Effector memory CD4-positive, alpha-beta T cell (primary cell): ENCODE results near the gene MVB12B.

Experiments used
- DNase-seq, 3 donors: peaks; one replicate each; pipeline ENCODE4 v3.0.0-alpha.2; 2020
- H3K27ac ChIP-seq: 2 replicates; pipeline ENCODE4 v1.7.0; 2013; ENCODE audit warnings: mild to moderate bottlenecking, low read length, moderate library complexity; ENCODE audit not compliant: insufficient read depth, poor library complexity, severe bottlenecking
- H3K27me3 ChIP-seq: replicated peaks from 2 replicates; pipeline ENCODE4 v1.7.0; 2013; ENCODE audit warnings: mild to moderate bottlenecking, low read length; ENCODE audit not compliant: insufficient read depth, control insufficient read depth, poor library complexity, severe bottlenecking
- H3K36me3 ChIP-seq: 2 replicates; pipeline ENCODE4 v1.7.0; 2013; ENCODE audit warnings: mild to moderate bottlenecking, low read length, moderate library complexity; ENCODE audit not compliant: control insufficient read depth, insufficient read depth
- H3K4me1 ChIP-seq: 2 replicates; pipeline ENCODE4 v1.7.0; 2013; ENCODE audit warnings: low read length, mild to moderate bottlenecking; ENCODE audit not compliant: control insufficient read depth, insufficient read depth, poor library complexity, severe bottlenecking
- H3K4me3 ChIP-seq: 2 replicates; pipeline ENCODE4 v1.7.0; 2013; ENCODE audit warnings: low read length, low read depth, mild to moderate bottlenecking; ENCODE audit not compliant: insufficient read depth, poor library complexity, severe bottlenecking
- H3K9me3 ChIP-seq: 2 replicates; pipeline ENCODE4 v1.7.0; 2013; ENCODE audit warnings: mild to moderate bottlenecking, low read length, moderate library complexity; ENCODE audit not compliant: control insufficient read depth

The MVB12B gene

DNA sequence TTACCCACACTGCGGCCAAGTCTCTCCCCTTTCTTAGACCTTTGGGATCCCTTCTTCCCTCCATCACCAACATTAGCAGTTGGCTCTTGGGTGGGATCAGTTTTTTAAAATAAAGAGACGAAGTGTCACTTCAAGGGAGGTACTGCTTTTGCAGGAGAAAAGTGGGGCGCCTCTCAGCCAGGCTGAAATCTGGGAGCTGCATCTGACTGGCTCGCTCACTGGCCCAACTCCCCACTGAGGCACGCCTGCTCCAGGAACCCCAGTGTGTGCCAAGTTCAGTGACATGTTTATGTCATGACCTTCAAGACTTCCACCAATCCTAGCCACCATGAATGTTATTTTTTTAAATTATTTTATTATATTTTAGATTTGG, 130.5 kb downstream of the MVB12B start:
- Histone ChIP-seq H3K4me1 (no peaks in the 10 kb centered on the region), H3K9me3 (no peaks in the 10 kb centered on the region), H3K27me3 (no peaks in the 10 kb centered on the region), H3K27ac (no peak overlapping the region), H3K4me3 (no peak overlapping the region), H3K36me3 (no peaks in the 10 kb centered on the region)
- DNase-seq = no peak

DNA sequence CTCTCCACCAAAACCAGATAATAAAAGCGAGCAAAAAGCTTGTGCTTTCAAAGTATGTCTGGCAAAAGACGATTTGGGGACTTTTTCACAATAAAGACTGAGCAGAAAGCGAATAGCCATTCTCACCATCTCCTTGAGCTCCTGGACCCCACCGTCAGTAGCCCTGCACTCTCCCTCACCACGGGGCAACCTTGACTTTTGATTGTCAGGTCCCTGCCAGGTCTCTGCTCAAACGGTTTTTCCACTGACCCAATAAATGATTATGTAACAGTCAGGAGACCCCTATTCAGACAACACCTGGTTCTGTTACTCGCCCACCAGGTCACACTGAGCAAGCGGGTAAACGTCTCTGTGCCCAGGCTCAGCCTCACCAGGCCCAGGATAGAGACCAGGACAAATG, 131.3 kb downstream of the MVB12B start:
- H3K9me3 ChIP-seq = no peaks in the 10 kb centered on the region

GRCh38 chr9:126459126-126459525, 132.5 kb downstream of the MVB12B start:
- Histone ChIP-seq H3K27ac (no peak overlapping the region), H3K4me1 (no peaks in the 10 kb centered on the region), H3K36me3 (no peaks in the 10 kb centered on the region), H3K9me3 (no peaks in the 10 kb centered on the region), H3K4me3 (no peak overlapping the region), H3K27me3 (no peaks in the 10 kb centered on the region)
- no peak for DNase-seq

More for the DNA sequence above, 131.3 kb downstream of the MVB12B start:
- H3K27me3 ChIP-seq = no peaks in the 10 kb centered on the region
- H3K27ac ChIP-seq = no peak overlapping the region
- no peak overlapping the region for H3K4me3 ChIP-seq
- DNase-seq = no peak
- no peaks in the 10 kb centered on the region for H3K36me3 ChIP-seq
- H3K4me1 ChIP-seq = no peaks in the 10 kb centered on the region

DNA sequence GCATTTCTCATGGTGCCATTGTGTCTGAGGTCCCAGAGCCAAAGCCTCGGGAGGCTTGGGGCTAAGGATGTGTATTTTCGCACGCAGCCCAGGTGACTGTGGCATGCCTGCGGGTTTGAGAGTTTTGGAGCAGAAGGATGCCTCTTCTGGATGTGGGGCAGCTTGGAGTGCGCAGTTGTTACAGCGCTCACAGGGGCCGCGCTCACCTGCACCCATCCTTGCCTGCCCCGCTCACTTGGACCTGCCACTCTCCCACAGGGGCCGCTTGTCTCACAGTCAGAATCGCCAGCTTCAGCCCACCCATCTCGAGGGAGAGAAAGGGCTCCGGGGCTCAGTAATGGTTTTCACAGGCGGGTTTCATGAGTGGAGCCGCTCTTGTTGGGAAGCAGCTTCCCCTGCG, 132.9 kb downstream of the MVB12B start:
- no peak for DNase-seq
- H3K27me3 ChIP-seq = no peaks in the 10 kb centered on the region
- no peak overlapping the region for H3K4me3 ChIP-seq
- no peaks in the 10 kb centered on the region for H3K9me3 ChIP-seq
- H3K27ac ChIP-seq = no peak overlapping the region
- no peaks in the 10 kb centered on the region for H3K4me1 ChIP-seq
- no peaks in the 10 kb centered on the region for H3K36me3 ChIP-seq

DNA sequence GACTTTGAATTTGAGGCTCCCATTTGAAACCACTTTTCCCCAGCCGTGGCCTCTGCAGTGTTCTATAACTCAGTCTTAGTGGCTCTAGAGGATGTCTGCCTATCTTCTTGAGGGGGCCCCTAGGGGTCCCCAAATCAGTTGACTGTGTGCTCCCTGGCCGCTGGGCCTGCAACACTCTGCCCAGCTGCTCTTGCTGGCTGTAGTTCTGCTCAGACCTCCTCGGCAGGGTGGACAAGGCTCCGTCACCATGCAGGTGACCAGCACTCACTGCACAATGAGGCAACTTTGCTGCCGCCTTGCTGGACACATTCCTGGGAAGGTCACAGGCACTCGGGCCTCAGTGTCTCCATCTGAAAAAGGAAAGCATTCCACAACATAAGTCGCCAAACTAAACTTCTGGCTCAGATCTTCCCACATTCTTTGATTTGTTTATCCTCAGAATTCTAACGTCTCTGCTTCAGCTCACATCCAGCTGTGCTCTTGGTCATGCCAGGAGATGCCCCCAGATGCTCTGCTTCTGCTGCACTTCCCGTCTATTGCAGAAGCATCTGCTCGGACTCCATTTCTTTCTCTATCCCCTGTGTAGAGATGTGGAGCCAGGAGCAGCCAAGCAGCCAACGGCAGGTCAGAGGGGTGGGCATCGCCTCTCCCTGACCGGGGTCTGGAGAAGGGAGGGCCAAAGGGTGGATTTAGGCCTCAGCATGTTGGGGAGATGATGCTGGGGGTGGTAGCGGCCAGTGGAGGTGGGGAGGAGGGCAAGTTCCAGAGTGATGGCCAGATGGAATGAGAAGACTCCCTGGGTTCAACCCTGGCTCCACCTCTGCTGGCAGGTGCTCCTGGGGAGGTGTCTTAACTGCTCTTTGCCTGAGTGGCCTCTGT, 133.6 kb downstream of the MVB12B start:
- no peak overlapping the region for H3K4me3 ChIP-seq
- no peaks in the 10 kb centered on the region for H3K9me3 ChIP-seq
- H3K4me1 ChIP-seq = no peaks in the 10 kb centered on the region
- no peaks in the 10 kb centered on the region for H3K27me3 ChIP-seq
- no peaks in the 10 kb centered on the region for H3K36me3 ChIP-seq
- DNase-seq = no peak
- H3K27ac ChIP-seq = no peak overlapping the region

DNA sequence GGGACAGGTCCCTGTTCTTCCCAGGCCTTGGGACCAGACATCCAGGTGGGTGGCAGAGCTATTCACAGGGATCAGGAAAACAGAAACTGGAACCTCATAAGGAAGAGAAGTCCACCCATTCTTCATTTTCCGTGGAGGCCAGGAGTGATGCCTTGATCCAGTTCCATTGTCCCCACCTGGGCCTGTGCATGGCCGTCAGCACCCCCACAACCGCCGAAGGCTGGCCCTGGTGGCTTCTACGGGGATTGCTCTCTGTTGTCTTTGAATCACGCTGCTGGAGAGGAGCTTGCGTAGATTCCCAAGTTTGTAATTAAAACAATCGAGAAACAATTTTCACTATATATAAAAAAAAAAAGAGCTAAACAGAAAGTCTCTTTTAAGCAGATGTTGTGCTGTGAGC, 134.4 kb downstream of the MVB12B start:
- Histone ChIP-seq H3K4me3 (no peak overlapping the region), H3K36me3 (no peaks in the 10 kb centered on the region), H3K9me3 (no peaks in the 10 kb centered on the region), H3K4me1 (no peaks in the 10 kb centered on the region), H3K27ac (no peak overlapping the region), H3K27me3 (no peaks in the 10 kb centered on the region)
- DNase-seq = no peak

DNA sequence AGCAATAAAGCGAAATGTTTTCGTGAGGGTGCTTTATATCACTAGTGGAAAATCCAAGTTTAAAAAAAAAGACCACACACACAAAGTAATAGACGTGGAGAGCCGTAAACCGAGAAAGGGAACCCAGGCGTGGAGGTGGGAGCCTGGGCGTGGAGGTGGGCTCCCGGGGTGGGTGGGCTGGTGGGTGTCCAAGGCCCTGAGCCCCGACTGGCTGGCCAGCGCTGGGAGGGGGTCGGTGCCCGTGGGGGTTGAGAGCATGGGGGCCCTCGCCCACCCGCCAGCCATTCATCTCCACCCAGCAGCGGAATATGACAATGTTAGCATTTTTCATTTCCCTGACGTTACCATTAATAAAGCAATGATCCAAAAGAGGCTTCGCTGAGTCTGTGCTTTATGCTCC, 135.0 kb downstream of the MVB12B start:
- Histone ChIP-seq H3K4me3 (no peak overlapping the region), H3K4me1 (no peaks in the 10 kb centered on the region), H3K36me3 (no peaks in the 10 kb centered on the region), H3K9me3 (no peaks in the 10 kb centered on the region), H3K27me3 (no peaks in the 10 kb centered on the region), H3K27ac (no peak overlapping the region)
- no peak for DNase-seq

DNA sequence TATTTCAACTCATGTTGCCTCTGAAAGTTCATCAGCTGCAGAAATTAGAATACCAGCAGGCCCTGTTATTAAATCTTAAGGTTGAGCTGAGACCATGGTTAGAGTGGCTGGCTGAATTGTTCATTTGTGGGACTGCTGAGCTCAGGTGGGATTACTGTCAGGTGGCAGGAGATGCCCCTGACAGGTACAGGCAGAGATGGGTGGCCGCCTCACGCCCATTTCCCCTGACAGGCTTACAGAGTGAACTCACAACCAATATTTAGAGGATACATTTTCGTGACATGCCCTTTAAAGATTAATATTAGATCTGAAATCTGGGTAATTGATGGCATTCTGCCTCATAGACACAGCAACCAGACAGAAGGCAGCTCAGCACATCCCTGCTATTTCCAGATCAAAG, 136.0 kb downstream of the MVB12B start:
- no peak overlapping the region for H3K27ac ChIP-seq
- H3K4me3 ChIP-seq = no peak overlapping the region
- H3K36me3 ChIP-seq = no peaks in the 10 kb centered on the region
- DNase-seq = no peak
- H3K27me3 ChIP-seq = no peaks in the 10 kb centered on the region
- H3K4me1 ChIP-seq = no peaks in the 10 kb centered on the region
- H3K9me3 ChIP-seq = no peaks in the 10 kb centered on the region

DNA sequence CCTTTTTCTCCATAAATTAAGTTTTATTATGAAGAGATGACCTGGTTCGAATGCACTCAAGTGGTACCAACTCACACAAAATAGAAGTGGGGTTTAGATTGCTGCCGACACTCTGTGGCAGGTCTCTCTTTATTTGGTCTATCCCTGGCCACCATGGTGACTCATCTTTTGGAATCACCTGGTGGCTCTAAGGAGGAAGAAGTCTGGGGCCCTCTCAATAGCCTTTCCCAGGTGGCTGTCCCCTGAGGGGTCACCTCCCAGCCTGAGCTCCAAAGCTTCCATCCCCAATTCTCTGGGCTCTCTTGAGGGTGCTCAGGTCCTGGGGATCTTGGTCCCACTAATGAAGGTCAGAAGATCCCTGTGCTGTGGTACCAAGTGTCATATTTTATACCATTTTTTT, 136.8 kb downstream of the MVB12B start:
- DNase-seq = no peak
- no peak overlapping the region for H3K4me3 ChIP-seq
- no peaks in the 10 kb centered on the region for H3K36me3 ChIP-seq
- H3K9me3 ChIP-seq = no peaks in the 10 kb centered on the region
- H3K27ac ChIP-seq = no peak overlapping the region
- H3K4me1 ChIP-seq = peaks cover 4% of the 10 kb centered on the region
- H3K27me3 ChIP-seq = no peaks in the 10 kb centered on the region

- Histone ChIP-seq H3K4me1 (peaks cover 18% of the 10 kb centered on the region), H3K4me3 (no peak overlapping the region), H3K36me3 (no peaks in the 10 kb centered on the region), H3K27me3 (no peaks in the 10 kb centered on the region), H3K9me3 (no peaks in the 10 kb centered on the region), H3K27ac (no peak overlapping the region)
- DNase-seq = no peak
Observed at GRCh38 chr9:126464694-126465441, 138.2 kb downstream of the MVB12B start.
